Measurements from ENCODE around the gene HNRNPR.
A peak's percentile ranks its signal among the peaks of the same experiment; 100 is the strongest.
"Not testable (repeated sequence)": the region's sequence is repeated elsewhere in the genome, so short reads cannot be mapped to it uniquely, and the experiment has no call there.

HNRNPR gene

DNA sequence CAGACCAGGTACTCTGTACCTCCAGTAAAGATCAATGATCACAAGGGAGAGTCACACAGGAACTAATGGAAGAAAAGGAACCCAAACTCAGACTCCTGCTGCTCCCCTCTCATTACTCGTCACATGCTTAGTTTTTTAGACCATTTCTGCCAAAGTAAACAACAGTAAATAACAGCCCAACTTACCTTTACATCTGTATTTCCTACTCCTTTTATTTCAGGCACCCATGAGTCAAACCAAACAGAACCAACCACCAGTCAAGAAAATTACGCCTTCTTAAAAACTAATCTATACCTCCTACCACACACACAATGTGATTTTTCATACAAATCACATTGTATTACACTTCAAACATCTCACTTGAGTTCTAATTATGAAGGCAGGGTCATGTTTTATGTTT lies 65.4 kb downstream of the HNRNPR start:
- no peak overlapping the region for H3K4me3 ChIP-seq (ENCODE audit: control insufficient read depth, low read depth, low read length)
- TF ChIP-seq, protein P1, sequence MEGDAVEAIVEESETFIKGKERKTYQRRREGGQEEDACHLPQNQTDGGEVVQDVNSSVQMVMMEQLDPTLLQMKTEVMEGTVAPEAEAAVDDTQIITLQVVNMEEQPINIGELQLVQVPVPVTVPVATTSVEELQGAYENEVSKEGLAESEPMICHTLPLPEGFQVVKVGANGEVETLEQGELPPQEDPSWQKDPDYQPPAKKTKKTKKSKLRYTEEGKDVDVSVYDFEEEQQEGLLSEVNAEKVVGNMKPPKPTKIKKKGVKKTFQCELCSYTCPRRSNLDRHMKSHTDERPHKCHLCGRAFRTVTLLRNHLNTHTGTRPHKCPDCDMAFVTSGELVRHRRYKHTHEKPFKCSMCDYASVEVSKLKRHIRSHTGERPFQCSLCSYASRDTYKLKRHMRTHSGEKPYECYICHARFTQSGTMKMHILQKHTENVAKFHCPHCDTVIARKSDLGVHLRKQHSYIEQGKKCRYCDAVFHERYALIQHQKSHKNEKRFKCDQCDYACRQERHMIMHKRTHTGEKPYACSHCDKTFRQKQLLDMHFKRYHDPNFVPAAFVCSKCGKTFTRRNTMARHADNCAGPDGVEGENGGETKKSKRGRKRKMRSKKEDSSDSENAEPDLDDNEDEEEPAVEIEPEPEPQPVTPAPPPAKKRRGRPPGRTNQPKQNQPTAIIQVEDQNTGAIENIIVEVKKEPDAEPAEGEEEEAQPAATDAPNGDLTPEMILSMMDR (conservative IDR thresholded peaks at IDR 0.05; ENCODE audit: control insufficient read depth, insufficient read depth, low read depth, low read length): no peak
- DNase-seq (ENCODE audit: low read depth): no peak

DNA sequence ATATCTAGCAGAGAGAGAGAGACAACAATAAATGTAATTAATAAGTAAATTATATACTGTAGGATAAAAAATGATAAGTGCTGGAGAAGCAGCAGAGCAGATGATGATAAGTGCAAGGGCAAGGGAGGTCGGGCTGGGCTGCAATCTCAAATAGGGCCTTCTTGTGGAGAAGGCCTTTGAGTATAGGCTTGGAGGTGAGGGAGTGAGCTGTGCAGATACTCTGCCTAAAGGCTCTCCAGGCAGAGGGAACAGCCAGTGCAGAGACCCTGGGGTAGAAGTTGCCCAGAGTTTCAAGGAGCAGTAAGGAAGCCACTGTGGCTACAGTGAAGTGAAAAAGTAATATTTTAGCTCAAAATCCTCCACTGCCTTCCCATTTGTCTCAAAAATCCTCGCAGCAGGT lies 67.6 kb downstream of the HNRNPR start:
- H3K4me3 ChIP-seq (ENCODE audit: control insufficient read depth, low read depth, low read length): no peak overlapping the region
- TF ChIP-seq, protein P1 (conservative IDR thresholded peaks at IDR 0.05; ENCODE audit: control insufficient read depth, insufficient read depth, low read depth, low read length): no peak
- no peak for DNase-seq (ENCODE audit: low read depth)

DNA sequence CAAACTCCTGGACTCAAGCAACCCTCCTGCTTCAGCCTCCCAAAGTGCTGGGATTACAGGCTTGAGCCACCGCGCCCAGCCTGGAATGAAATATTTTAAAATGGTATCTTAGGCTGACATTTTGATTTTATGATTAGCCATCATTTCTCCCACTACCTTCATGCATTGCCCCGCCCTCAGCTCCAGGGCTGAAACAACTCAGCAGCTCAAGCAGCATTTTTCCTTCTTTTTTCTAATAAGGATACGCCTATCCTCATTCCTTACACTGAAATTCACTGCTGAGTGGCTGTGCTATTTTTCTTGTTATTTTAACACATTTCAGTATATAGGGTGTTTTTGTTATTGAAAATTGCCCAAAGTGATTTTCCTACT lies 70.0 kb downstream of the HNRNPR start:
- DNase-seq (ENCODE audit: low read depth): no peak
- TF ChIP-seq, protein P1 (conservative IDR thresholded peaks at IDR 0.05; ENCODE audit: control insufficient read depth, insufficient read depth, low read depth, low read length): no peak
- H3K4me3 ChIP-seq (ENCODE audit: control insufficient read depth, low read depth, low read length): no peak overlapping the region

DNA sequence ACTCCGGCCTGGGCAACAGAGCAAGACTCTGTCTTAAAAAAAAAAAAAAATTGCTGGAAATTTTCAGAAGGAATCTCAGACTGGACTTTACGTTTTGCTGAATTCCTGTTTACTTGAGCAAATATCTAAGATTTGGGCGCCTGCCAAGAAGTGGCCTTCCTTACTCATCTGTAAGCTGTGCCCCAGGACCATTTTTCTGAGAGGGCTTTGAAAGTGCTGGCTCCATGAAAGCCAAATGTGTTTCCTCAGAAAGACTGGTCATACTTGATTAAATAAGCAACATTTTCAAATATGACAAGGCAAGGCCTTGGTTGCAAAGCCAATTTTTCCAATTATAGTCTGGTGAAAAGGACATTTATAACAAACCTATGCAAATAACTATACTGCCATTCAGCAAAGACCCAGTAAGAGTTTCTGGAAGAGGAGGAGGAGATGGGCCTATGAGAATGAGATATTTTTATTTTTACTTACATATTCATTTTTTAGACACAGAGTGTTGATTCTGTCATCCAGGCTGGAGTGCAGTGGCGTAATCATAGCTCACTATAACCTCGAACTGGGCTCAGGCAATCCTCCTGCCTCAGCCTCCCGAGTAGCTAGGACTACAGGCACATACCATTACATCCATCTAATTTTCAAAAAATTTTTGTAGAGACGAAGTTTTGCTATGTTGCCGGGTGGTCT lies 70.5 kb downstream of the HNRNPR start:
- TF ChIP-seq, protein P1 (conservative IDR thresholded peaks at IDR 0.05; ENCODE audit: control insufficient read depth, insufficient read depth, low read depth, low read length): no peak
- peak; percentile 72 for DNase-seq (ENCODE audit: low read depth)
- no peak overlapping the region for H3K4me3 ChIP-seq (ENCODE audit: control insufficient read depth, low read depth, low read length)

DNA sequence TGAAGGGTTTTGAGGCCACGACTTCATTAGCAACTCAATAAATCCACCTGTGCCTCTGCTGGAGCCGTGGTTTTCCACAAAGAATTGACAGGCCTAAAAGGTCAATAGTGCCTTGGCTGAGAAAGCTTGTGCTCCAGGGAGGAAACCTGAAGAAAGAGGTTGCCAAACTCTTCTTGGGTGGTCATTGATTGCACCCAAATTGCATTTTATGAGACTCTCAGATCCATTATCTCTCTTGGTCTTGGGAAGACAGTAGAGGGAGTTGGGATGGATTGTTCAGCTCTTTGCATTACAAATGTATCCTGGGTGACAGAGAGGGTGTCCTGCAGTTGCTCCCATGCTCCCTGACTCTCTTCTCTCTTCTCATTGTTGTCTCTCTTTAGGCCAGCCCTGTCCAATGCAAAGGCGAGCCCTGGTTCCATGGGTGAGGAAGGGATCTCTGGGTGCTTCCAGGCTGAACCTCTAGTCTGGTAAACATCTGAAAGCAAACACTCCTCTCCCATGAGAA lies 80.7 kb downstream of the HNRNPR start:
- TF ChIP-seq, protein P1 (conservative IDR thresholded peaks at IDR 0.05; ENCODE audit: control insufficient read depth, insufficient read depth, low read depth, low read length): no peak
- DNase-seq (ENCODE audit: low read depth): no peak
- no peak overlapping the region for H3K4me3 ChIP-seq (ENCODE audit: control insufficient read depth, low read depth, low read length)

DNA sequence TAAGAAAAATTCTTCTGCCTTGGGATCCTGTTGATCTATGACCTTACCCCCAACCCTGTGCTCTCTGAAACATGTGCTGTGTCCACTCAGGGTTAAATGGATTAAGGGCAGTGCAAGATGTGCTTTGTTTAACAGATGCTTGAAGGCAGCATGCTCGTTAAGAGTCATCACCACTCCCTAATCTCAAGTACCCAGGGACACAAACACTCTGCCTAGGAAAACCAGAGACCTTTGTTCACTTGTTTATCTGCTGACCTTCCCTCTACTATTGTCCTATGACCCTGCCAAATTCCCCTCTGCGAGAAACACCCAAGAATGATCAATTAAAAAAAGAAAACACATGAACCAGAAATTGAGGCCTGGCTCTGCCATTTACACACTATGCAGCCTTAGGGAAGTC lies 86.0 kb downstream of the HNRNPR start:
- H3K4me3 ChIP-seq (ENCODE audit: control insufficient read depth, low read depth, low read length); DNase-seq (ENCODE audit: low read depth): not testable (repeated sequence)

DNA sequence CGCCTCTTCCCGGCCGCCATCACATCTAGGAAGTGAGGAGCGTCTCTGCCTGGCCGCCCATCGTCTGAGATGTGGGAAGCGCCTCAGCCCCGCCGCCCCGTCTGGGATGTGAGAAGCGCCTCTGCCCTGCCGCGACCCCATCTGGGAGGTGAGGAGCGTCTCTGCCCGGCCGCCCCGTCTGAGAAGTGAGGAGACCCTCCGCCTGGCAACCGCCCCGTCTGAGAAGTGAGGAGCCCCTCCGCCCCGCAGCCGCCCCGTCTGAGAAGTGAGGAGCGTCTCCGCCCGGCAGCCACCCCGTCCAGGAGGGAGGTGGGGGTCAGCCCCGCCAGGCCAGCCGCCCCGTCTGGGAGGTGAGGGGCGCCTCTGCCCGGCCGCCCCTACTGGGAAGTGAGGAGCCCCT lies 86.7 kb downstream of the HNRNPR start:
- H3K4me3 ChIP-seq (ENCODE audit: control insufficient read depth, low read depth, low read length); DNase-seq (ENCODE audit: low read depth): not testable (repeated sequence)
